ENCODE results near the gene PPIL1.

DNA sequence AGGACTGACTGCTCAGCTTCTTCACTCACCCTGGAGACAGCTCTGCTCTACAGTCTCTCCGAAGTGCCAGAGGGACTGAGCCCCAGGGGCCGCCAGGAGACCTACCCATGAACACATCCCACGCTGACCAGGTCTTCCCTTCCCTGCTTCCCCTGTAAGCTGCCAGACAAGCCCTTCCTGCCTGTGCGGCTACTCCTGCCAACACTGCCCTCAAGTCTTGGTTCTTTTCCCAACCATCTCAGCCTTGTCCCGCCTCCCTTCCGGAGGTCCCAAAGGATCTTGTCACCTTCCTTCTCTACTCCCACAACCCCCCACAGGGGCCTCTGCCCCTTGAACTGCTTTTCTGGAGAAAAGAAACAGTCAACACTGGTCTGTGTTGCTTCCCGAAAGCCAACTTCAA, 50.4 kb downstream of the PPIL1 start:
- no peak for TF ChIP-seq EZH2 (IDR thresholded peaks at IDR 0.05; ENCODE audit: insufficient read depth, poor library complexity, severe bottlenecking)
- no peak for TF ChIP-seq EZH2phosphoT487 (IDR thresholded peaks at IDR 0.05; ENCODE audit: insufficient read depth, low read depth)
